Measurements from ENCODE around the gene MPHOSPH9.

DNA sequence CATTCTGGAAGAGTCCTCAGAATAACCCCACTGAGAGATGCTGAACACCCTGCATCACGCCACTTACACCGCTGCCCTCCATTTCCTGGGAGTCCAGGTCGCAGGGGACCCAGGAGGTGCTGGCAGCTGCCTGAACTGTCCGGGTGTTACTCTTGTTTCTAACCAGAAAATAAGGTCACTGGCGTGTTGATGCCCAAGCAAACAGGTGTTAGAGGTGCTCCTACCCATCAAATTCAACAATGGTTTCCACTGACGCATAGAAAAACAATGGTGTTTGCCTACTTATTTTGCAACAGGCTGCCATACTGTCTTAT lies 105.8 kb downstream of the MPHOSPH9 start:
- TF ChIP-seq ZNF274 (IDR thresholded peaks at IDR 0.05; ENCODE audit: low read depth, low read length), result no peak
- no peak for TF ChIP-seq SUZ12 (IDR thresholded peaks at IDR 0.05; ENCODE audit: extremely low read depth, insufficient read depth, insufficient read length)
- TF ChIP-seq YY1 (IDR thresholded peaks at IDR 0.05; ENCODE audit: insufficient read depth, insufficient read length), result no peak
